SK-N-SH treated with all-trans-retinoic acid at 6 μM for 48 hours (cell line): Measurements from ENCODE around the gene CCT3.

Source experiments
- BACH2 ChIP-seq: fragments of 250-450 bp; sonication (Bioruptor Pico); IDR thresholded peaks from 2 replicates; pipeline ENCODE4 v1.9.0; 2021; ENCODE audit warnings: mild to moderate bottlenecking, borderline replicate concordance
- ESRRG ChIP-seq: fragments of 250-450 bp; sonication (Bioruptor Pico); IDR thresholded peaks from 2 replicates; pipeline ENCODE4 v1.6.1; 2021; ENCODE audit warnings: mild to moderate bottlenecking
- GLIS3 ChIP-seq: fragments of 250-450 bp; sonication (Bioruptor Pico); IDR thresholded peaks from 2 replicates; pipeline ENCODE4 v1.5.0; 2020; ENCODE audit warnings: mild to moderate bottlenecking, moderate library complexity
- TOX ChIP-seq: fragments of 250-450 bp; sonication (Bioruptor Pico); IDR thresholded peaks from 2 replicates; pipeline ENCODE4 v1.8.0; 2021; ENCODE audit warnings: mild to moderate bottlenecking, moderate library complexity, borderline replicate concordance
- ZNF8 ChIP-seq: fragments of 450-650 bp; formaldehyde crosslinking; IDR thresholded peaks from 2 replicates; pipeline ENCODE4 v1.5.0; 2020; ENCODE audit warnings: mild to moderate bottlenecking, moderate library complexity
- TF ChIP-seq, protein P1 (sequence below): fragments of 250-450 bp; sonication (Bioruptor Pico); IDR thresholded peaks from 2 replicates; pipeline ENCODE4 v1.5.1; 2020; ENCODE audit warnings: low read depth, mild to moderate bottlenecking, moderate library complexity
- TF ChIP-seq, protein P2 (sequence below): fragments of 250-450 bp; sonication (Bioruptor Pico); IDR thresholded peaks from 2 replicates; pipeline ENCODE4 v1.8.0; 2020; ENCODE audit warnings: mild to moderate bottlenecking, moderate library complexity, borderline replicate concordance
- TF ChIP-seq, protein P3 (sequence below): fragments of 250-450 bp; sonication (Bioruptor Pico); IDR thresholded peaks from 2 replicates; pipeline ENCODE4 v1.5.1; 2021; ENCODE audit warnings: mild to moderate bottlenecking, moderate library complexity

DNA sequence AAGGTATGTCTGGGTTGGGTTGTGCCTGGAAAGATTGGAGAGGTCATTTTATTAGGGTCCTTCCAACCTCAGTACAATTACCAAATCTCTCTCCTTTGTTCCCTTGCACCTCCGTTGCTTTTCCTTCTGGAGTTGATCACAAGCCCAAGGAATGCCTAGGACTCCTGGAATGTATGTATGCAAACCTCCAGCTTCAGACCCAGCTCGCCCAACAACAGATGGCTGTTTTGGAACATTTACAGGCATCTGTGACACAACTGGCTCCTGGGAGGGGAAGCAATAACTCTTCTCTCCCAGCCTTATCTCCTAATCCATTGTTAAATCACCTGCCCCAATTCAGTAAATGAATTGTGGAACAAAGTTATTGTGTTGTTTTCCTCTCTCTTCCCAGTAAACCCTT, 8.5 kb upstream of the CCT3 start:
- TF ChIP-seq, protein P1, sequence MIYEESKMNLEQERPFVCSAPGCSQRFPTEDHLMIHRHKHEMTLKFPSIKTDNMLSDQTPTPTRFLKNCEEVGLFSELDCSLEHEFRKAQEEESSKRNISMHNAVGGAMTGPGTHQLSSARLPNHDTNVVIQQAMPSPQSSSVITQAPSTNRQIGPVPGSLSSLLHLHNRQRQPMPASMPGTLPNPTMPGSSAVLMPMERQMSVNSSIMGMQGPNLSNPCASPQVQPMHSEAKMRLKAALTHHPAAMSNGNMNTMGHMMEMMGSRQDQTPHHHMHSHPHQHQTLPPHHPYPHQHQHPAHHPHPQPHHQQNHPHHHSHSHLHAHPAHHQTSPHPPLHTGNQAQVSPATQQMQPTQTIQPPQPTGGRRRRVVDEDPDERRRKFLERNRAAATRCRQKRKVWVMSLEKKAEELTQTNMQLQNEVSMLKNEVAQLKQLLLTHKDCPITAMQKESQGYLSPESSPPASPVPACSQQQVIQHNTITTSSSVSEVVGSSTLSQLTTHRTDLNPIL, result no peak
- TF ChIP-seq, protein P2, sequence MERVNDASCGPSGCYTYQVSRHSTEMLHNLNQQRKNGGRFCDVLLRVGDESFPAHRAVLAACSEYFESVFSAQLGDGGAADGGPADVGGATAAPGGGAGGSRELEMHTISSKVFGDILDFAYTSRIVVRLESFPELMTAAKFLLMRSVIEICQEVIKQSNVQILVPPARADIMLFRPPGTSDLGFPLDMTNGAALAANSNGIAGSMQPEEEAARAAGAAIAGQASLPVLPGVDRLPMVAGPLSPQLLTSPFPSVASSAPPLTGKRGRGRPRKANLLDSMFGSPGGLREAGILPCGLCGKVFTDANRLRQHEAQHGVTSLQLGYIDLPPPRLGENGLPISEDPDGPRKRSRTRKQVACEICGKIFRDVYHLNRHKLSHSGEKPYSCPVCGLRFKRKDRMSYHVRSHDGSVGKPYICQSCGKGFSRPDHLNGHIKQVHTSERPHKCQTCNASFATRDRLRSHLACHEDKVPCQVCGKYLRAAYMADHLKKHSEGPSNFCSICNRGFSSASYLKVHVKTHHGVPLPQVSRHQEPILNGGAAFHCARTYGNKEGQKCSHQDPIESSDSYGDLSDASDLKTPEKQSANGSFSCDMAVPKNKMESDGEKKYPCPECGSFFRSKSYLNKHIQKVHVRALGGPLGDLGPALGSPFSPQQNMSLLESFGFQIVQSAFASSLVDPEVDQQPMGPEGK (CRISPR knock-in tag), result no peak
- TF ChIP-seq GLIS3 (CRISPR knock-in tag), result no peak
- no peak for TF ChIP-seq ZNF8
- no peak for TF ChIP-seq TOX (CRISPR knock-in tag)
- TF ChIP-seq, protein P3, sequence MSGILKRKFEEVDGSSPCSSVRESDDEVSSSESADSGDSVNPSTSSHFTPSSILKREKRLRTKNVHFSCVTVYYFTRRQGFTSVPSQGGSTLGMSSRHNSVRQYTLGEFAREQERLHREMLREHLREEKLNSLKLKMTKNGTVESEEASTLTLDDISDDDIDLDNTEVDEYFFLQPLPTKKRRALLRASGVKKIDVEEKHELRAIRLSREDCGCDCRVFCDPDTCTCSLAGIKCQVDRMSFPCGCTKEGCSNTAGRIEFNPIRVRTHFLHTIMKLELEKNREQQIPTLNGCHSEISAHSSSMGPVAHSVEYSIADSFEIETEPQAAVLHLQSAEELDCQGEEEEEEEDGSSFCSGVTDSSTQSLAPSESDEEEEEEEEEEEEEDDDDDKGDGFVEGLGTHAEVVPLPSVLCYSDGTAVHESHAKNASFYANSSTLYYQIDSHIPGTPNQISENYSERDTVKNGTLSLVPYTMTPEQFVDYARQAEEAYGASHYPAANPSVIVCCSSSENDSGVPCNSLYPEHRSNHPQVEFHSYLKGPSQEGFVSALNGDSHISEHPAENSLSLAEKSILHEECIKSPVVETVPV (CRISPR knock-in tag), result no peak
- no peak for TF ChIP-seq BACH2 (CRISPR knock-in tag)
- no peak for TF ChIP-seq ESRRG (CRISPR knock-in tag)
